OCI-LY3 (cell line): ENCODE measurements around the gene CD8B.

Experiments
- CTCF ChIP-seq: fragments of 200-600, 300-600 bp; sonication (generic); IDR thresholded peaks from 2 replicates; pipeline ENCODE4 v1.5.1; 2014; ENCODE audit warnings: antibody characterized with exemption, low read length, low read depth
- EZH2phosphoT487 ChIP-seq: fragments of 200-600 bp; shearing (Covaris generic); IDR thresholded peaks from 2 replicates; pipeline ENCODE4 v1.6.1; 2018; ENCODE audit warnings: antibody characterized with exemption, mixed run types, low read depth

- TF ChIP-seq CTCF (no peak), EZH2phosphoT487 (no peak)
These were observed 93.3 kb downstream of the CD8B start for GRCh38 chr2:86768189-86768949.
